ENCODE results near the gene SNX9.

SNX9 gene

DNA sequence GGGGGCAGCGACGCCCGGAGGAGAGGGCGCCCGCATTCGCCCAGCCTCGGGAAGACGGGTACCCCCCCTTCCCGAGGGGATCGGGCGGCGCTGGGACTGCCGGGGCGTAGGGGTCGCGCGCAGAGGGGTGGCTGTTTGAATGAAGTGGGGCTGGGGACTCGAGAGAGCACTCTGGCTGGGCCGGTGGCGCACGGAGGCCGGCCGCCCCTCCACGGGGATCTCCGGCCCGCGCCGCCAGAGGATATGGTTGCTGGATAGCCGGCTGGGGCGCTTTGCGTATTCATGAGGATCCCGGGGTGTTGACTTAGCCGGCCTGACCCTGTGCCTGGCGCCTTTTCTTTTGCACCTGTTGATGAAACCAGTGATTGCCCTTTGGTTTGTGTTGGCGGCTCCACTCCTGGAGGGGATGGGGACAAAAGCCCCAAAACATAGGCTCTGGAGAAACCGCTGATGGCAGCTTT, 159.1 kb downstream of the SNX9 start:
- peak; percentile 58 for DNase-seq

DNA sequence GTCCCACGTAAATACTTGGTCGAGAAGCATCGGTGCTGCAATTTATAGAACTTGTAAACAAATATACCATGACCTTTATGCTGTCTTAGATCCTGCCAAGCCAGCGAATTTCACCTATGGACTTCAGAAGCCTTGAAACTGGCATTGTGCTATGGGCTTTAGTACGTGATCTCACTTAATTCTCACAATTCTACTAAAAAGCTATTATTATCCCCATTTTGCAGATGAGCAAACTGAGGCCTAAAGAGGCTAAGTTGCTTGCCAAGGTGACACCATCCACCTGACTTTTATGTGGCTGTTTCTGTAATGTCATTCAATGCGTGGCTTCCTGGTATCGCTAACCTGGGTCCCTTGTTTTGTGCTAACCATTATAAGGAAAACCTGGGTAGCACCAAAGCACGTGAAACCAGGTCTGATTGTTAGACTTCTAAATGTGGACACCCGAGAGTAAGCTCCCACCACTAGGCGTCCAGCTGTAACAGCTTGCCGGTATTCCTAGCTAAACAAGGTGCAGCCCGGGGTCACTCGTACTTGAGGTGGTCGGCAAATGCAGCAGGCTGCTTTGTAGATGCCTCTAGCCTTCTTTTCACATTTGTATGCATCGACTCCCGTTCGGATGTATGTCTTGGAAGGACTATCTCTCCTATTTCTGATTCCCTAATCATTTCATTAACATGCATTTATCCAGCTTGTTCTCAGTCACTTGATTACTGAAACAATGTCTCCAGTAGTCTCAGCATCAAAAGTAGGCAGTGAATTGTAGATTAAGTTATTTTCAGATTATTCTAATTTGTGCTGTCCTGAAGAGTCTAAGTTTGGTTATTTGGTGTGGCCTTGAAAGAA, 159.7 kb downstream of the SNX9 start:
- DNase-seq: peak; percentile 47

DNA sequence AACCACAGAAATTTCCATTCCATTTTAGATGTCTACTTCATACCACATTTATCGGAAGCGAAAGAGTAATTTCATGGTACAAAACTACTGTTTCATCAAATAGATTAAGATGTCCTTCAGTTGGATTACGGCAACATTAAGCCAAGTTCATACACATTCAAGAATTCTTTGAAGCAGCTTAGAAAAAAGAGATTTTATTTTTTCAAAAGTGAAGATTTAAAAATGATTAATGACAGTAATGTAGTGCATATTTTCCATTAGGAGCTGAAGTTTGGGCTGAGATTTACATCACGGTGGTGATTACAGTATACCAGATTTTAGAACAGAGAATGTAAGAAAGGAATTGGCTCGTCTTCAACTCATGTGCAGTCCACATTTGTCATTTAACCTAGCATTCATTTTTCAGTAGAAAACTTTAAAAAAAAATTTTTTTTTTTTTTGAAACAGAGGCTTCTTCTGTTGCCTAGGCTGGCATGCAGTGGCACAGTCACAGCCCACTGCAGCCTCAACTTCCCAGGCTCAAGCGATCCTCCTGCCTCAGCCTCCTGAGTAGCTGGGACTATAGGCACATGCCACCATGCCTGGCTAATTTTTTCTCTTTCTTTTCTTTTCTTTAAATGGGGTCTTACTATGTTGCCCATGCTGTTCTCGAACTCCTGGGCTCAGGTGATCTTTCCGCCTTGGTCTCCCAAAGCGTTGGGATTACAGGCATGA, 160.5 kb downstream of the SNX9 start:
- DNase-seq: peak; percentile 7

DNA sequence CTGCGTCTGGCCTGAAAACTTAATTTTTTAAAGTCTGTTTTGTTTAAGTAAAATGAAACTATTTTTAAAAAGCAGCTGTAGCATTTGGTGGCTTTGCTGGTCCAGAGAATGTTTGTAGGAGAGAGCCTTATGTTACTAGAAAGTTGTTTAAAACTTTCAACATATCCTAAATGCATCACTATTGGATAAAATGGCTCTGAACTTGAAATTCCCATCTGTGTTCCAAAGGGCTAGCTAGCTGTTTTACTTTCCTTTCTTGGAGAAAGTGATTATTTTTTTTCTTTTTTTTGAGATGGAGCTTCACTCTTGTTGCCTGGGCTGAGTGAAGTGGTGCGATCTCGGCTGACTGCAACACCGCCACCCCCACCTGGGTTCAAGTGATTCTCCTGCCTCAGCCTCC, 161.1 kb downstream of the SNX9 start:
- no peak for DNase-seq

DNA sequence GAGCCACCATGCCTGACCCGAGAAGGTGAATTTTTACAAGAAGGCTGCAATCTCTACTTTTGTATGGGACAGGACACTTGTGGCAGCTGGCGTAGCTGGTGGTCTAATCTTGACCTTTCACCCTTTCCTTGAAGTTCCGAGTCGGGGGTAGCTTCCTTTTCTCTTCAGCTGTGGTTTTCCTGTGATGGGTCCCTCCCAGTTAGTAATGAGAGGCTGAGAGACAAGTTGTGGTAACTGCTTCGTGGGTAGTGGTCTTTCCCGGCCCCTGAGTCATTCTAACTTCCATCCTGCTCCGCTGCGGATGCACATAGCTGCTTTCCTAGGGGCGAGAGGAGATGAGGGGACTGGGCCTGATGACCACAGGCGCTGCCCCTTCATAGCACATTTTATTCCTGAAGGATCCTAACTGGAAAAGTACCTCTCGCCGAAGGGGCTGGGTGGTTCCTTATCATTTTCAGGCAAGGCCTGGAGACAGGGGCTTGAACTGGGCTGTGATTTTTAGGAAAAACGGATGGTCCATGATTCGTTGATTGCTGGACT, 161.7 kb downstream of the SNX9 start:
- no peak for DNase-seq

DNA sequence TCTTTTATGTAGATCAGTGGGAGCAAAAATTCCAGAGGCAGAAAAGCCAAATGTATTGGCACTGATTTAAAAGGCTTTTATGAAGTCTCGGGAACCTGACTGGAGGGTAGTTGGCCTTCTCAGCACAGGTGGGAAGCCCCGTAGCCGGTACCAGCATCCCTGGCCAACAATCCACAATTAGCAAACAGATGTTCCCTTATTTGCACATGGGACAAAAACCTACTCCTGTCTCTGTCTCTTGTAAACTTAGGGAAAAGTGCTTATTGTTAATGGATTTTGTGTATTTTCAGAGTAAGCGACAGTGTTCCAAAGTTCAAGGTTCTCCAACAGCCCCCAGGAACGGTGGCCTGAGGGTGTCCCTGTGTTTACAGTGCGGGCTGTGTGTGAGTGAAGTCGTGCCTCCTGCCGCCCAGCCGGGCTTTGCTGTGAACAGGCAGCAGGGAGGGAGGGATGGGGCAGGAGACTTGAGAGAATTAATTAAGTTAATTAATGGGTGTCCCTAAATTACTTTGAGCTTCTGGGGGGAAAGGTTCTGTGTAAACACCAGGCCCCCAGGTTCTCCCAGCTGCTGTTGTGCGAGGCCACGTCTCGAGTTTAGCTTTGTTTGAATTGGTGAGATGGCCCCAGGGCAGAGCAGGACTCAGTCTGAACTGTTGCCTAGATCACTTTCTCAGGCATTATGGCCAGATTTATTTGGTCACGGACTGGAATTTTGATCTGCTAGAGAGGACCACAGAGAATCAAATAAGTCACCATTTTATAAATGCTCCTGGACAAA, 162.5 kb downstream of the SNX9 start:
- DNase-seq: no peak

DNA sequence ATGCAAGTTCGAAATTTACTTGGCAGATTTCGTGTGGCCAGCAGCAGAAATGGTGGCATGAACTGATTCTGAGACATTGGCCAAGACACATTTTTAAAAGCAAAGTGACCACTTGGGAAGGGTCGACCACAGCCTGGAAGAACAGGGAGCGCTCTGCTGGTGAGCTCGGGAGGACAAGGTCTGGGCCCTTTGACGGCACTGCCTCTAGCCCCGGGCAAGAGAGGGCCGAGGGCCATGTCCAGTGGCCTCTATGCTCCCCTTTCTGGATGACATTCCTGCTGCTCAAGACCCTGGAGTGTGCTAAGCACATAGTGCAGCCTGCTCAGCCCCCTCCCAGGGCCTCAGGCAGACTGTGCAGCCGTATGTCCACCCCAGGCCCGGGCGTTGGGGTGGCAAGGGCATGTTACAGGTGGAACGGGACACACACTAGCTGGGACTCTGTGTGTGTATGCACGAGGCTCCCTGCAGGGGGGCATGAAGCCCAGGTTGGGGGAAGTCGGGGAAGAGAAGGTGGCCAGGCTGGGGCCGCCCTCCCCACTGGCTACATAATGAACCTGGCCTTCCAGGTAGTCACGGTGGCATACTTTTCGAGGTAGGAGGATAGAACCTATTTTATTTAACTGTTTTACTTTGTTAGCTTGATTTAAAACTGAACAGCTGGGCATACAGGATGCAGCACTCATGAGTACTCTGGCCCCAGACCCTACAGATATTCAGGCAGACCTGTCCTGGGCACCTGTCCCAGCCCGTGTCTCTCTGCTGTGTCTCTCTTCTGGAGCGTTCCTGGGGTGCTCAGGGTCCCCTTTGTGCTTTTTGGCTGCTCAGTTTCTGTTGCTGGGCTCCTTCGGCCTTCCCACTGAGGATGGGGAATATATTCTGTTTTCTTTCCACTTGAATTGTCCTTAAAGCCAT, 165.0 kb downstream of the SNX9 start:
- DNase-seq: no peak

DNA sequence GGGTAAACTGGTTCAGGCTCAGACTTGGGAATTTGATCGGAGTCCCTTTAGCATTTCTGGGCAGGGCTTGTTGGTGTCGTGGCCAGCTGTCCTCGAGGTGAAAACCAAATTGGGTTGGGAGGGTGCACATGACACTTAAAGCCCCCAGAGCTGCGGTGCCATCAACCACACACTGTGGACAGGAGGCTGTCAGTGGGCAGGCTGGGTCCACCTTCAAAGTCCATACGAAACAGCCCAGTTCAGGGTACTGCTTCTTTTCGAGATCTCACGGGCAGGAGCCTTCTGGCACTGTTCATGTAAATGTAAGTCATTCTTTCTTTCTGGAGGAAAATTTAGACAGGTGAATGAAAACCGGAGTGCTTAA, 165.6 kb downstream of the SNX9 start:
- no peak for DNase-seq

DNA sequence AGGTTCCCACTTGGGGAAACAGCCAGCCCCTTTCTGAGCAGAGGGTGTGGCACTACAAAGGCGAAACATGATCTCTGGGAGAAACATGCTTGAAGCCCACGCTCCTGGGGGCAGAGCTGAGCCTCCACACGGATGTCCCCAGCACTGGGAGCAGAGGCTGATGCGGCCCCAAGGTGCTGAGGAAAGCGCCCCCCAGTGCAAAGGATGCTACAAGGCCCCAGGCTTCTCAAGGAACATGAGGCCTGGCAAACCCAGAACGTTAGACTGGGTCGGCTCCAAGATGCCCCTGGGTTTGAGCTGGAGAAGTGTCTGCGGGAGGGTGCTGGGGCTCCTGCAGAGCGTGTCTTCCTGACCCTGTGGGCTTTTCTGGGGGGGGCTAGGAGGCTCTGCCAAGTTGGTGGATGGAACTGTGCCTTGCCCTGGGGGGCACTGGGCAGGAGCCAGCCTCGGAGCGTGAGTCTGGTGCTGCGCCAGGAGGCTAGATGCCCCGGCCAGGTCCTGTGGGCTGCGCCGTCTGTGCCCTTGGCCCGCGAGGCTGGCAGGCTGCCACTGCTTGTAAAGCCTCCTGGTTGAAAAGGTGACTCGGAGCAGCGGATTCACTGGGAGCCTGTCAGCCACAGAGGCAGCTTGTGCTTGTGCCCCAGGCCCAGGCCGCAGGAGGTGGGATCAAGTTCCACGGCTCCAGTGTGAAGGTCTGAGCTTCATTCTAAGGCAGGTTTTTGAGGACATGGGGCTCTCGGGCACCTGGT, 166.7 kb downstream of the SNX9 start:
- DNase-seq: peak; percentile 72

DNA sequence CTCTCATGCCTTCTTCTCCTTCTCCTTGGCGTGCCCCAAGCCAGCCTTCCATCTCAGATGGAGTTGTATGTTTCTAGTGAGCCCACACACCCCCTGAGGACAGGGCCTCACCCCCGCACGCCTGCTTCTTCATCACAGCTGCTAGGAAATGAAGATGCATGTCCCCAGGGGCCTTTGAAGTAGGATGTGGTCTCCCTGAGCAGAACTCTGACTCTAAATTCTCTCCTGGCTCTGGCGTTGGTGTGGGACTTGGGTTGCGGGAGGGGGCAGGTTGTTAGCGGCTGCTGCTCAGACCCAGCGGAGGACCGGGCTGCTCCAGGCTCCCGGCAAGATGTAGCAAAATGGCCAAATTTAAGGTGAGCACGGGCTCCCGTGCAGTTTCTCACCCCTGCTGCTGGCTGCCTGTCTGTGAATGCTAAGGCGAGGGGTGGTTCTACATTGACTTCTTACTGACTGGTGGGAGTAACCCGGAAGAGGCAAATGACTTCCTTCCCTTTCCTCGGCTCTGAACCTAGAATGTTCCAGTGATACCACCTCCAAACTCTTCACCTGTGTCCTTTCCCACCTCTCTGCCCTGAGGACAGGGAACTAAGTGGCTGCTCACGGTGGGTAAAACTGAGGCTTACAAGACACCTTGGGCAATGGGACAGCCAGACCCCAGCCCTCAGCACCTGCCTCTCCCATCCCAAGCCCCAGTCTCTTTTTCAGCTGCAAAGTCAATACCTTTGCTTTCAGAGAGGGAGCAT, 167.4 kb downstream of the SNX9 start:
- DNase-seq: no peak

DNA sequence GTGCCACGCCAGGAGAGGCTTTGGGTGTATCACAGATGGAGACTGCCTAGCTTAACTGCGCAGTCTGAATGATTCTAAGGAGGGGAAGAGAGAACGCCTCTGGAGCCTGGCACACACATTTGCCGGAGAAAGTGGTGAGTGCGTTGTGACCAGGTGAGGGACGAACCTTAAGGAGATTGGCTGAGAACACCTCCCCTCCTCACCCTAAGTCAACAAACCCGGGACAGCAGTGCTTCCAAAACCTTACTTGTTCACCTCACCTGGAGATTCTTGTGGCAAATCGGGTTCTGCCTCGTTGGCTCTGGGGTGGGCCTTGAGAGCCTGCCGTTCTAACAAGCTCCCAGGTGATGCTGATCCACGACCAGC, 168.0 kb downstream of the SNX9 start:
- no peak for DNase-seq

DNA sequence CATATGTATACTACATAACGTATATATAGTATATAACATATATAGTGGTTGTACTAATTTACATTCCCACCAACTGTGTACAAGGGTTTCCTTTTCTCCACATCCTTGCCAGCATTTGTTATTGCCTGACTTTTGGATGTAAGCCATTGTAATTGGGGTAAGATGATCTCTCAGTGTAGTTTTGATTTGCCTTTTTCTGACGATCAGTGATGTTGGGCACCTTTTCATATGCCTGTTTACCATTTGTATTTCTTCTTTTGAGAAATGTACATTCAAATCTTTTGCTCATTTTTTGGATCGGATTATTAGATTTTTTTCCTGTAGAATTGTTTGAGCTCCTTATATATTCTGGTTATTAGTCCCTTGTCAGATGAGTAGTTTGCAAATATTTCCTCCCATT, 170.0 kb downstream of the SNX9 start:
- no peak for DNase-seq

DNA sequence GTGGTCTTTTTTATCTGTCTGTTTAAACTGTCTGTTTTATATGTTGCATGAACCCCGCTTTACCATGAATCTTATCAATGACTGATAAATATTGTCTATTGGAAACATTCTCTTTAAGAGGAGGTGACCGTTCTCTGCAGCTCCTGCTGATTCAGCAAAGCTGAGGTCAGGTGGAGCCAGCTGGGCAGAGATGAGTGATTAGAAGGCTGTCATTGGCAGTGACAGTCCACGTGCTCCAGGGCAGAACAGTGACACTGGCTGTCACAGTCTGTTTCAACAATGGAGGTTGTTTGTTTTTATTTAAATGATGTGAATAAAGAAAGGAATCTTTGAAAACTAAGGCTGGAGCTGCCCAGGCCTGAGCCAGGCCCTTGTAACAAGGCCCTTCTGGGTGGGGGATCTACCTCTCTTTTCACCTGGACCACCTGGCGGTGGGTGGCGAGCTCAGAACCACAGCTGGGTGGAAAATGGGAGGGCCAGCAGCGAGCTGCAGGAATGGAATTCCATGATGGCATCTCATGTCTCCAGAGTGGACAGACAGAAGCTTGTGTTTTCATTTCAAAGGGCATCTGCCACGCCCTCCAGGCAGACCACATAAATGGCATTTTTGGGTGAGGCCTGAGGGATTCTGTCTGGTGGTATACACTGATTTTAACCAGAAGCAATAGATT, 171.2 kb downstream of the SNX9 start:
- DNase-seq: no peak
